Hematopoietic multipotent progenitor cell treated with erythropoietin and hydrocortisone succinate and interleukin-3 and kit ligand, for 17 days (in vitro differentiated cells): Measurements from ENCODE around the gene TMEM17.

Experiments
- DNase-seq: peaks from one replicate; pipeline ENCODE4 v3.0.0-alpha.2; 2015; ENCODE audit warnings: low spot score

The TMEM17 gene

GRCh38 chr2:62455957-62456692 lies 49.9 kb downstream of the TMEM17 start:
- no peak for DNase-seq

GRCh38 chr2:62453955-62454354 lies 52.0 kb downstream of the TMEM17 start:
- no peak for DNase-seq

- no peak for DNase-seq
Observed at GRCh38 chr2:62452701-62453454, 53.1 kb downstream of the TMEM17 start.

- DNase-seq = no peak
Observed at GRCh38 chr2:62450716-62451191, 55.2 kb downstream of the TMEM17 start.
